GM19467 (cell line): Measurements from ENCODE around the gene TUBB2B.

Experiments used
- ATAC-seq: cut with Tn5 transposase; IDR thresholded peaks from one replicate; pipeline ENCODE4 v1.9.1; 2021; ENCODE audit warnings: mild to moderate bottlenecking, moderate library complexity; ENCODE audit not compliant: unreplicated experiment

The TUBB2B gene

DNA sequence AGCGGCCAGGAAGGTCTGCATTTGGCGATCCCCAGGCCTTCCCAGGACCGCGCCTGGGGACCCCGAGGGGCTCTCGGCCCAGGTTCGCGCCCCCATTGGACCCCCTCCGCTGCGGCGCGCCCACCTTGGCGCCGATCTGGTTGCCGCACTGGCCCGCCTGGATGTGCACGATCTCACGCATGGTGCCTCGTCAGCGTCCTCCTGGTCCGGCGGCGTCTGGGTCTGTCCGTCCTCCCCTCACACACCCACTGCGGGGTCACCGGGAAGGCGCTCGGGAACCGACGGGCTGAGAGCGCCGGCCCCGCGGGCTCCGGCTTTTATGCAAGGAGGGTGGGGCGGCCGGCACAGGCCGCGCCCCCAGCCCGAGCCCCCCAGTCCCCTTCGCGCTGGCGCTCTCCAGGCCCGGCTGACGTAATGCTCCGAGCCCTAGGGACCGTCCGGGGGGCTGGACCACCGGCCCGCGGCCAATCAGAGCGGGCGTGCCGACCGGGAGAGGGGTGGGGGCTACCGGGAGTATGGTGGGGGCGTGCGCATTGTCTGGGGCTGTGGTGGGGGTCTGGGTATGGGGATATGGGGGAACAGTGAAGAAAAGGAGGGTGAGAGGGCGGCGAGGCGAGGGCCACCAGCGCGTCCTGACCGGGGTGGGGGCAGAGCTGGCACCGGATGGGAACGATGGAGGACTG lies at the start of gene TUBB2B:
TSS of gene TUBB2B (minus strand) at position 291 of the 683 bp plus-strand sequence. CDS start at position 181, 110 bp downstream.
- no peak for ATAC-seq

DNA sequence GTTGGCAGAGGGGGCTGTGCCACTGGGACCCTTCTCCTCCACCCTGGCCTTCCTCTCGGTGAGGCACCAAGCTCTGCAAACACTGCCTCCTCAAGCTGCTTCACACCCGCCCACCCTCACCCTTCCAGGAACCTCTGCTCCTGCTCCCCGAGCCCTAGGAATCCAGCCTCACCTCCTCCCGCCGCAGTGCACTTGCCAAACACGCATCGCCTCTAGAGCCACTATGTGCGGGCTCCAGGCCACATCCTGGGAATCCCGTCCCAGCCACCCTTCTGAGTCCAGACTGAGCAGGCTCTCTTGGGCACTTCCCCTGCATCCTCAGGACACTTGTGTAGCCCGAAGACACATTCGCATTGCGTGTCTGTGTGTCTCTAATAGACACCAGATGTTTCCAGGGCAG lies 49.8 kb upstream of the TUBB2B start:
- no peak for ATAC-seq

DNA sequence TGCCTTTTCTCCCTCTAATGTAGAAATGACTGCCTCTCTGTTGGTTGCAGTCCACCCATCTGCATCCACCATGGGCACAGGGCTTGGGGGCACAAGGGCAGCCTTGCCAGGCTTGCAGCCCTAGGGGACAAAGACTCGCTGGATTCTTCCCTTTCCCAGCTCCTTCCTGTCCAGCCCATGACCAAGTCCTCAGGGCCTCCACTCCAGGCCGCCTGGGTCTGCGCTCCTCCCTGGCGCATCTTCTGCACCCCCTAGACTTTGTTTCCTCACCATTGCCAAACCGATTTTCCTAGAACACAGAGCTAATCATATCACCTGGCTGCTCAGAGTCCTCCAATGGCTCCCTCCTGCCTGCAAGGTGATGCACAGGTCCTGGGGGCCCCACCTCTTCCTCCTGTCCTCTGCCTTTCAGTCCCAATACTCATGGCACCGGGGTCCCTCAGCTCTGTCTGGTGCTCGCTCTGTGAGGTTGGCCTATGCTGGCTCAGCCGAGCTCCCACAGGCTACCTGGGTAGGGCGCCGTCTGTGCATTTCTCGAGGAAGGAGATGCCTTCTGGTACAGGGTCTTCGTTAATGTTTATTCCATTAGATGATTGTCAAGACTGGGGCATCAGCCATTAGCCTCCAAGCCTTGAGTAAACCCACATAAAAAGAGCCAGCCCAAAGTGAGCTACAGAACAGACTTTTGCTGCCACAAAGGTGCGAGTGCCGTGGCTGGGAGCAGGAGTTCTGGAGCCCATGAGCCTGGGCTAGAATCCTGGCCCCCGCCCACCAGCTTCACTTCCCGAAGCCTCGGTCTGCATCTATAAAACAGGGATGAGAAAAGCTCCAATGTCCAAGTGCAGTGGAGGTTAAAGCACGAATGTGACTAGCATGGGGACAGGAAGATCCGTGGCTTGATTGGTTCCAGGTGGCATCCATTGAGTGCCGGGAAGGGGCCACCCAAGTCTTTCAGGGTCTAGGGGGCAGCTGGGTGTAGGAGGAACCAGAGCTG lies 49.0 kb upstream of the TUBB2B start:
- no peak for ATAC-seq

DNA sequence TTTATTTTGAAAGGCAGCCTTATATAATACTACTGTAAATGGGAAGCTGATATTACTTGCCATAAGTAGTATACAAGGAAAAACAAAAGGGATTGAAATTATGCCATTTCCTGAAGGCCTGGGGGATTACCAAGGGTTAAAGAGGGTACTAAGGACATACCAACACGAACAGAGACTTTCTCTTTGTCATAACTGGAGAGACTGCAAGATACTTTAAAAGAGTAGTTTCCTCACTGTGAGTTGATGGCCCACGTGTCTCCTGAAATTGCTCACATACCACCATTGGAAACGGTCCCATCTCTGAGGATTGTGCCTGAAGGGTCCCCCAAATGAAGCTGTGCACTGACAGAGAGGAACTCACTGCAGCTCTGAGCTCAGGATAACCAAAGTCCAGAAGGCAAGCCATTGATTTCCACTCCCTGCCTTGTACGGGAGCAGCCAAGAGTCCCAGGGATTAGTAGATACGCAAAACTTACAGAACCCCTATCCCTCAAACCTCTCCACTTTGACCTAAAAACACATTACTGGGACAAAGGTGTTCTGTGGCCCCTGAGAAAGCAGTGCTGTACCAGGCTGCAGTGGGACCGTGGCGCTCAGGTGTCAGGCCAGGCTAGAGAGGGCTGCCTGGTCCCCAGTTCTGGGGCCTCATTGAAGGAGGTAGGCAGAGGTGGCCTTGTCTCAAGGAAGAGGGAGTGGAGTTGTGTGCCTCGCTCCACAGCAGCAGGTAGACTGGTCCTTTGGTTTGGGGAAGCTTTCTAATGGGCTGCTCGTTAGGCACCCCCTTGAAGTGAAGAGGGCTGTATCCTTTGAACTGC lies 46.5 kb upstream of the TUBB2B start:
- no peak for ATAC-seq

DNA sequence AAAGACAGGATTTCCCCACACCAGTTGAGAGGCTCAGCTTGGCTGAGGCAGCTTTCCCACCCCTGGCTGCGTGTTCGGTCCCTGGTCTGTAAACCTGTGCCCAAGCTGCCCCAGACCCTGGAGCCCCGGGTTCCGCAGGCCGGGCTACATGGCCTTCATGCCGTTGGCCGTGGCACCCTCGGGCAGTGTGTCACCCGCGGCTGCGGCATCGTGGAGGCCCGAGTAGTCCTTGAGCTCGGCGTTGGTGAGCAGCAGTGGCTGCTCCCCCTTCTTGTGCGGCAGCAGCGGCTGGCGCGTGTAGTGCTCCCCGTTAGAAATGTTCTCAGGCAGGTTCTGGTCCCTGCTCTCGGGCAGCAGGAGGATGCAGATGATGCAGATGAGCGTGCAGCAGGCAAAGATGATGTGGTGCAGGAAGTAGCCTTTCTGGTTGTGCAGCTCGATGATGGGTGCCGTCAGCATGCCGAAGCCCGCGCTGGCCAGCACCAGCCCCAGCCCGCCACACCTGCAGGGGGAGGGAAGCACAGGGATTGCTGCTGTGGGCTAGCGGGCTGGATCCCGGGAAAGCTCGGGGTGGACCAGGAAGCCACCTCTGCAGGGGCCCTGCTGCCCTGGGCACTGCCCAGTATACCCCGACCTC lies 45.6 kb upstream of the TUBB2B start:
- ATAC-seq: no peak

DNA sequence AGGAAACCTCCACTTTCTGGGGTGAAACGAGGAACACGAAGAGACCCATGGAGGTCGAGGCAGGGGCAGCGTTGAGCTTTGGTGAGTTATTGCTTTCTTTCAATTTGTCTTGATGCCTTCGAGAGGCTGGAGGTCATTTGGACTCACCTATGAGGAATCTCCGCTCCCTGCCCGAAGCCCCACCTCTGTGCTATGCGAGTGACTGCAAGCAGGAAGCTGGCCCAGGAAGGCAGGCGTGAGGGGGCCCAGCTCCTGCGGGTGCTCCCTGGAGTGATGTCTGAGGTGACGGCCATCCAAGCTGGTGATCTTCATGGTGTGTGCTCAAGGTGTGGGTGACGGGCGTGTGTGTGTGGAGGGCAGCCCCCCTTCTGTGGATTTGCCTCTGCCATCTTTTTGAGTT lies 44.3 kb upstream of the TUBB2B start:
- no peak for ATAC-seq

DNA sequence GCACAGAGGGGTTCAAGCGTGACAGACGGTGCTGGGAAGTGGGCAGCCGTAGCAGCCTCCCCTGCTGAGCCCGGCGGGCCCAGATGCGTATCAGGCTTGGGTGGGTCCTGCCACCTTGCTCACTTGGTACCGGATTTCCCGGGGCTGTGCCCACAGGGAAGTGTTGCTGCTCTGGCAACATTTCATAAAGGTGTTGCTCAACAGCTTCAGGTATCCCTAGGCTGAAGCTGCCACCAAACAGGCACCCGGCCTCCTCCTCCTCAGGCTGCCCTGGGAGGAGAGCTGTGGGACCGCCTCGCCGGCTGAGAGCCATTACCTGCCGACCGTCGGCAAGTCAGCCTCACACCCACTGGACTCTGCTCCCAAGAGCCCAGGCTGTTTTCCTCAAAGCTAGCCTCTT lies 42.8 kb upstream of the TUBB2B start:
- ATAC-seq: no peak

DNA sequence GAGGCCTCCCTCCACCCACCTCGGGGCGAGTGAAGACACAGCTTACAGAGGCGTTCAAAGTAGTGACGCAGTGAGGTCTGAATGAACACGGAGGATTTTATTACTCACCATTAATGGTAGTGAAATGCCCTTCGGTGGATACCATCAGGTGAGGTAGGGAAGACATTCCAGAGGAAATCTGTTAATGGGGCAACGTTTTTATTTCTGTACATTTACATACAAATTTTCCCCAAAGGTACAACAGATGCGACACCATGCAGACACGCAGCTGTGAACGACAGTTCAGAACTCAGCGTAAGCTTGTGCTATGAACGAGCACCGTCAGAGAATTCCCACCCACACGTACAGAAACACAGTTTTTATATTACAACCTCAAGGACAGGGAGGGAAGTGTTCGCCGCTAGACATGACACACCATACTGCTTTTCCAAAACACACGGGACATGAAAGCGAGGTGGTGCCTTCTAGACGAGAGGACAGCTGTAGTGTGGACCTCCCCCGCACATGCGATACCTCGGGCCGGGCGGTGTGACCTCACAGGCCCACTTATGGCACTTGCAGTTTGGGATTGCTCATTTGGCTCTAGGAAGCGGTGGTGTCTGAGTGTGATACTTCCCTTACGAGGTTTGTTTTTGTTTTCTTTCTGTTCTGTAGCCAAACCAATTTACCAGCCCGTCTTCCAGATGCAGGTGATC lies 42.0 kb upstream of the TUBB2B start:
- no peak for ATAC-seq

DNA sequence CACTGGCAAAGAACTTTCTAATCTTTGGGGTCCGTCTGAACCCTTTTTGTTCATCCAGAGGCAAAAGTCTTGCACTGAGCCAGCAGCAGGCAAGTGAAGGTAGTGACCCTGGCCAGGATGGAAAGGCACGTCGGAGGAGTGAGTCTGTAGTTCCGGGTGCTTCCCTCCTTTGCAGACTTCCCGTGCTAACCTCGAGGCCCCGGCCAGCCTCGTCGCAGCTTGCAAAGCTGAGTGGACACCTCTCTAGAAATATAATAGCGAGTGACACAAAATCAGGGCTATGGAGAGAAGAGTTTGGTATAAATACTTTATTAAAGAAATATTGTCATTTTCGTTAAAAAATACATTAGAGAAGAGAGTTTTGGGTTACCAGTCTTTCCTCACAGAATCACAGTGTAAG lies 41.2 kb upstream of the TUBB2B start:
- ATAC-seq: no peak

DNA sequence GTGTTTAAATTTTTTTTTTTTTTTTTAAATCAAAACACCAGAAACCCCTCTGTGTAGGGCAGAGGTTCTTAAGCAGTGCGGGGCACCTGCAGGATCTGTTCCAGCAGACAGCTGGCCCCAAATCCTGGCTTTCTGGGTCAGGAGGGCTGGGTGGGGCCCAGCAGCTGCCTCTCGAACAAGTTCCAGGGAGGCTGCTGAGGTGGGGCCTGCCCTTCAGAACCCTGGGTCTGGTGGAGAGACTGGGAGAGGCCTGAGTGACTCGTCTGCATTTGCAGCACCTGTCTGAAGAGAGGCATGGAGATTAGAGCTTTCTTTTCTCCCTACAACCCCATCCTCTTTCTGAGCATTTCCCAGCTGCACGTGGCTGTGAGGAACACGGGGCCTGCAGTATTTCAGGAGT lies 39.7 kb upstream of the TUBB2B start:
- ATAC-seq: no peak

DNA sequence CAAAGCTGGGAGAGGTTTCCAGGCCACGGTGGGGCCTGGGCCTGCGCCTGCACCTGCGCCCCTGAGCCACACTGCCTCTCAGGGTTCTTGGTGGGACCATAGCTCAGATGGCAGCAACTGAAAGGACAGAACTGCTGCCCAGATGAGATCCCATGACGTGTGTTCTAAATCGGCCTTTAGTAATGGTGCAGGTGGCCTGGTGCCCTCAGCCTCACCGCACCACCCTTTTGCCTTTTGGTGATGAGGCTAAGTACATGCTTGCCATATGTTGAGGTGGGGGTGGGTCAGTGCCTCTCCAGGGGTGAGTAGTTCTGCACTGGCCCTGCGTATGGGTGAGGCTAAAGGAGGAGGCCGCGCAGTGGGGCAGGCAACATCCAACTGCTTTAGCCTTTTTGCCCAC lies 38.7 kb upstream of the TUBB2B start:
- ATAC-seq: no peak

DNA sequence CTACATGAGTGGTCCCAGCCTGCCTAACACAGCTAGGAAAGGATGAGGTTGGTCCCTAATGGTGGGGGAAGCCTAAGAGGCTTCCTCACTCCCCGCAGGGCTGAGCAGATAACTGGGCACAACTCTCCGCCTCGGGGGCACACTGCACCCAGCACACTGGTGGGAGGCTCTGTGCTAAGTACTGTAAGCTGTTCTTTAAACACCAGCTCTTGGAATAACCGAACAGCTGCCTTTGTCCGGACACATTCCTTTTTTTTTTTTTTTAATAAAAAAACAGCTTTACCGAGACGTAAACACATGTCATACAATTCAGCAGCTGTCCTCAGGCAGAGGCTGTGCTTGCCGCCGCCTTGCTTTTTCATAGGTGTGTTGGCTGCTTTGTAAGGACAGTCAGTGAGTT lies 38.2 kb upstream of the TUBB2B start:
- no peak for ATAC-seq

DNA sequence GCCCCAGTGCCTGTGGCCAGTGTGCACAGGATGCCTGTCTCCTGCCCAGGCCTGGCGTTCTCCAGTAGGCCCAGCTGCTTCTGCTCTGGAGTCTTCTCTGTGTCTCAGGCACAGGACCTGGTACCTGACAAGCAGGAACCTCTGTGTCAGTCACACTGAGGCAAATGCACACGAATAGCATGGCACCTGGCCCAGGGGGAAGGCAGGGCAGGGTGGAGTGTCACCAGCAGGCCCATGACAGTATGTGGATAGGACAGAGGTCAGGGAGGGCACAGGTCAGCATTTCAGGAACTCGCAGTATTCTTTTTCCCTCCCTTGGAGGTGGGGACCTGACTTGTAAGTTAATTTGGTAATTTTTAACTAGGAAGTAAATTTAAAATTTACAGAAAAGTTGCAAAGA lies 36.9 kb upstream of the TUBB2B start:
- no peak for ATAC-seq

DNA sequence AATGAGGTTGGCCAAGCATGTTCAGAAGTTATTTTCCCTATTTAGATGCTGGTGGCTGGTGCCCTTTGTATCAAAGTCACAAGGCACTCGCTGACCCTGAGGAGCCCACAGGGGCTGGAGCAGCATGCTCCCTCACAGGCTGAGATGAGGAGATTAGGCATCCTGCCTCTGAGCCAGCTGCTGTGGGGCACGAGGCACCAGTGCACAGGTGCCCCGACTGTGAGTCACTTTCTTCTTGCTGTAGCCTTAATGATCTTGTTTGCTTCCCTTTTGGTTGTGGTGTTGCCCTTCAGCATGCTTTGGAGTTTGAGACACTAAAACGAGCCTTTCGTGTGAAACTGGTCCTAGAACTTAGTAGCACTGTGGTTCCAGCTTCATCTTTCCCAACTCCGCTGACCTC lies 35.6 kb upstream of the TUBB2B start:
- ATAC-seq: no peak

DNA sequence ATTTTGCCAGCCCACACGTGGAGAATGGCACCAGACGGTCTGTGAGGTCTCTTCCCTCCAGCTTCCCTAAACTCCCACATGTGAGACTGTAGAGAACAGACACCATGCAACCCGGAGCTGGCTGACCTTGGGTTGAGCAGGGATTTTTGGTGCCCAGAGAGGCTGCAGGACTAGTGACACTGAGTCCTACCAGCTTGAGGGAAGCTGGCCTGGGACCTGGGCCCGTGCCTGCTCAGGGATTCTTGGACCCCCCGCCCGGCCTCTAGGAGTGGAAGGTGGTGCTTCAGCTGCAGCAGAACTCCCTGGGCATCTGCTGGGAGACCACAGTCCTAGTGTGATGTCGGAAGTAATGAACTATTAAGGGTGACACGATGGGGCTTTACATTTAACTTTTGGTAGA lies 34.5 kb upstream of the TUBB2B start:
- ATAC-seq: no peak

DNA sequence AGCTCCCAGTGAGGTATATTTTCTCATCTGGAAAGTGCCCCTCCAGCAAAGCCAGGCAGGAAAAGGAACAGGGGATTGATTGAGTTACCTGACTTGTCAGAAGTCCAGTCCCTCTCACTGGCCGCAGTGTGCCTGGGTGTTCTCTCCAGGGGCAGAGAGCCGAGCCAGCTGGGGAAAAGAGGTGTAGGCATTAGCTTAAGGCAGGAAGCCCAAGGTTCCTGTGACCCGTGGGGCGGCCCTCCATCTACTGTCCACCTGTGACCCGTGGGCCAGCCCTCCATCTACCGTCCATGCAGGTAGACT lies 34.0 kb upstream of the TUBB2B start:
- ATAC-seq: no peak

DNA sequence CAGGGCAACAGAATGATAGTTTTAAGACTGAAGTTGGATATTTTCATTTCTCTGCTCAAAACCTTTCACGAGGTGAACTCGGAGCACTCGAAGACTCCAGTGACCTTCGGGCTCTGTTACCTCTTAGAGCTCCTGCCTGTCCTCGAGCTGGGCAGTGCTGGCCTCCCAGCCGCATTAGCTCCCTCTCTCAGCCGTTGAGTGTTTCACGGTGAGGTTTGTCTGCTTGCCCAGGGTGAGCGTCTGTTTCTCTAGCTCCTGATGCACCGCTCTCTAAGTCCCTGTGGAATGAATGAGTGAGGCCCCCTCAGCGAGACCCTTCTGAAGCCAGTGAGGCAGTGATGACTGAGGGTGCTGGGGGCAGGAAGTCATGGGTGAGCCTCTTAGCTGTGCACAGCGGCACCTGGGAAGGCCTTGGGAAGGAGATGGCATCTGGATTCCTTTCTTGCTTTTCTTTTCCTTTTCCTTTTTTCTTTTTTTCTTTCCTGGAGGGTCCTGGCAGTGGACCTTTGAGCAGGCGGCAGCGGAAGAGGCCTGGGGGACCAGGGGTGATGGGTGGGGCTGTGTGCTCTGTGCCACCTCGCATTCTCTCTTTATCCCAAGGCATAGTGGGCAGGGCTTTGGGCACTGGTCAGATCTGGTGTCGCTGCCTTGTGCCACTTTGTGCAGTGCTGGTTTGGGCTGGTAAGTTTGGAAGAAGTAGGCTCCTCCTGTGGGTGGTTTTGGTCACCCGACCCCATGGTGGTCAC lies 33.5 kb upstream of the TUBB2B start:
- ATAC-seq: no peak

DNA sequence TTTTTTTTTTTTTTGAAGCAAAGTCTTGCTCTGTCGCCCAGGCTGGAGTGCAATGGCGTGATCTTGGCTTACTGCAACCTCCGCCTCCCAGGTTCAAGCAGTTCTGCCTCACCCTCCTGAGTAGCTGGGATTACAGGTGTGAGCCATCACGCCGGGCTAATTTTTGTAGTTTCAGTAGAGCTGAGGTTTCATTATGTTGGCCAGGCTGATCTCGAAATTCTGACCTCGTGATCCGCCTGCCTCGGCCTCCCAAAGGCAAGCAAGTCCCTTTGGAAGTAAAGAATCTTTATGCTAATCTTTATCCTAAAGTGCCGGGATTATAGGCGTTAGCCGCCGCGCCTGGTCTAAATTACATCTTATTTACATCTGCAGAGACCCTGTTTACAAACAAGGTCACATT lies 32.8 kb upstream of the TUBB2B start:
- ATAC-seq: no peak

DNA sequence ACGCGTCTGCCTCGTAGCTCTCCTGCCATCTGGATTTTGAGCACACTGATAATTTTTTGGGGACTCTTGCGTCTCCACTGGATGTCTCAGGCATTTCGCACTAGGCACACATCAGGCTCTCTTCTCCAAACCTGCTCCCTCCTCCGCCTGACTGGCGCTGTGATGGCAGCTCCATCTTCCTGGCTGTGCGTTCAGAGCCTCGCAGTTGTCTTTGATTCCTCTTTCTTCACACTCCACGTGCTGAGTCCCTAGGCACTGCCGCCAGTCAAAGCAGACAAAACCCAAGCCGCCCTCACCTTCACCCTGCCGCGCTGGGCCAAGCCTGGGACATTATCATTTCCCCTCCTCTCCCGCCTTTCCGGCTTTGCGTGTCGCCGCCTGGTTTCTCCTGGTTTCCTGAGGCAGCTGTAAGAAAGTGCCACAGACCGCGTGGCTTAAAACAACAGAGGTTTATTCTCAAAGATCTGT lies 32.1 kb upstream of the TUBB2B start:
- ATAC-seq: peak; percentile 24
